UCSD-AML1 (cell line): ENCODE measurements around the gene TESK1.

Experiments used
- DNase-seq: peaks from one replicate; lab custom pipeline; 2025; ENCODE audit not compliant: unreplicated experiment; lab: John Stamatoyannopoulos, UW

Gene TESK1

DNA sequence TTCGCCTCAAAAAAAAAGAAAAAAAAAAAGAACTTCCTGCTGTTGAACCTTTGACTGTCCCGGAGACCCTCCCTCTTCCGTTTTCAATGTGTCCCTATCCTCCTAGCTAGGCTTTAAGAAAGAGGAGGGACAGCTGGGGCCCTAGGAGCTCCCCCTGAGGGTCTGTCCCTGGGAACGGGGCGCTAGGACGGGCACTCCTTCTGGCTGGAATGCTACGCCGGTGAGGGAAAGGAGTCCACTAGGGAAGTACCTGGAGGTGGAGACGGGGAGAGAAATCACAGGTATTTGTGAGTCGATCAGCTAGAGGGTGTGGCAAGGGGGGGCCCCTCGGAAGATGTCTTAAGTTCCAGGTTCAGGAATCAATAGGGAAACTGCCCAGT is 41.1 kb downstream of the TESK1 start:
- peak; percentile 71 for DNase-seq

DNA sequence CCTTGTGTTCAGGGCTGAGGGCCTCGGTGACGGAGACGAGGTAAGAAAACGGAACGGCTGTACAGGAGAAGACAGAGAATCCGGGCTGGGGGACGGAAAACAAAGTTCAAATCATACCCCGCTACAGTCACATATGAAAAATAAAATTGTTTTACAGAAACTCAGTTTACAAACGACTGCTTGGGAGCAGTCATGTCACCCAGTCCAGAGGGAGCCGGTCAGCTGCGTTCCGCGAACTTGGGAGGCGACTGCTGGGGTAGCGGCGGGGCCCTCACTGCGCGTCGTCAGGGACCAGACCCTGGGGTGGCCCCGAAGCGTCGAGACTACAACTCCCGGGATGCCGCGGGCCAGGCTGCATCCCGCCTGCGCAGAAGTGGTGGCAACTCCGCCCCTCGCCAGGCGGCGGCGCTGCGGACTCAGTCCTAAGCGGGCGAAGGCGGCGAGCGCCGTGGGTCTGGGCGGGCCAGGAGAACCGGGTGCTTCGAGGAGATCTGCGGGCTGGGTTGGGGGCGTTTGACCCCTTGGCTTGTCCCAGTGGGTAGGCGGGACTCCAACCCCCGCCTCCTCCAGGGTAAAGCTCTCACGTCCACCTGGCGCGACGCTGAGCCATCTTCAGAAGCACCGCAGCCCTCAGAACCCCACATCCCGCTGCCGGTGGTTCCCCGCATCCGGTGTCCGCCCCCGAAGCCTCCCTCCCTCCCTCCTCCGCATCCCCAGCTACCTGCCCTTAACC is 41.6 kb downstream of the TESK1 start:
- DNase-seq: peak; percentile 94

DNA sequence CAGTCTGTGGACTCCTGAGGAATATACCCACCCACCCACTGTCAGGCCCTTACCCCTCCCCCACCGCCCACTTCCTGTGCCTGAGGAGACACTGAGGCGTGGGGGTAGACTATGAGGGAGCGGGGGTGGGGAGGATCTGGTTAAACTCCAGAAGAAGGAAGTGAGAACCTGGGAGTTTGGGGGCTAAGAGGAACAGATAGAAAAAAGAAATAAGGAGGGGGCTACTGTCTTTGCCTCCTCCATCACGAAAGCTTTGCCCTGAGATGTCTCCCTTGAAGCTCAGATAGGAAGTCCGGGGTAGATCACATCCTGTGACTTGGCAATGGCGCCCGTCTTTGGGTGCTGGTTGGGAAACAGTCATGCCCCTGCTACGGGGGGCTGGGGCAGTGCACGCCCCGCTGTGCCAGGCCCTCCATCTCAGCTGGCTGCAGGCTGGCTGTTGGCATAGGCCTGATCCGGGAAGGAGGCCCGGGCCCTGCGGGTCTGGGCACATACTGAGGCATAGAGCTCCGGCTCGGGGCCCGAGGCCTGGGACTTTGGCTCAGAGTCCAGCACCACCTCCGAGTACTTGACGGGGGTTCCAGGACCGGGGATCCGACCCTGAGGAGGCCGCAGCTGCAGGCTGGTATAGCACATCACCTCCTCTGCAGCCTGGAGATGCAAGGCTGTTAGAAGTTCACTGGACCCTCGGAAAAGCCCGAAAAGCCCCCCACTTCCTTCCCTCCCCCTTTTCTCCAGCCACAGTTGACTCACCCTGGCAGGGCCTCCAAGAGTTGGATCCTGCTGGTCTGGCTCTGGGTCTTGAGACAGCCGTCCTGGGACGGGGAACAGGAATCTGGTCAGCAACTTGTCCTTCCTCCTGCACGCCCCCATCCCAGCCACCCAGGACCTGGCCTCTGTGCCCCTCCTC is 44.6 kb downstream of the TESK1 start:
- DNase-seq: peak; percentile 67

DNA sequence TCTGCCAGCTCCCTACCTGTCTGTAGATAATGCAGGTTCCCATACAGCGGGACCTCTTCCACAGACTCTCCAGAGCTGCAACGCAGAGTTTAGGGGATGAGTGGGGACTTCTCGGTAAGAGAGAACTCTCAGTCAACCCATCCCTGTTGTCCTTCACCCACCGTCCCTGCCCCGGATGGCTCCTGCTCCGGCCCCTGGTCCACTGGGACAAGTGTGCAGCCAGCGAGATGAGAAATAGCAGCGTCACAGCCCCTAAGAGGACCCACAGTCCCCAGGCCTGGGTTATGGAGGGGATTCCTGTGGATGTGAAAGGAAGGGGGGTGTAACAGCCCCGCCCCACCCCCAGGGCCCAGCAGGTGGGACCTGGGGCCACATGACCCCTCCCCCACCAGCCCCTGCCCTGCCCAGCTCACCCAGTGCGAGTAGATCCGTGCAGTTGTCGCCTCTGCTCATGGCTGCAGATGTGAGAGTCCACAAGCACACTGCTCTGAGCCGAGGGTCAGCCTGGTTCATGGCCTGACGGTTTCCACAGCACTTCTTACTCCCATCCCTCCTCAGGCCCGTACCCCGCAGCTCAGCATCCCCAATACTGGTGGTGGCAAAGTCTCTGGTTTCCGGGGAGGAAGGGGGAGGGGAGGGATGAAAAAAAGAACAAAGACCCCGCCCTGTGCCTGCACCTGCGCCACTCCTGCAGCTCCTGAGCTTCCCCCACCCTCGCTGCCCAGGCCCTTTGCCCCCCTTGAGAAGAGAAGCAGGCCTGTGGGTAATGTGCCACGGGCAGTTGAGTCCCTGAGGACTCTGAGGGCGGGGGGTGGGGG is 45.5 kb downstream of the TESK1 start, which contains the start of gene SIT1:
SIT1 (minus strand) TSS at position 591 of the 818 bp plus-strand sequence; CDS start at position 513, 78 bp downstream.
- DNase-seq: no peak

DNA sequence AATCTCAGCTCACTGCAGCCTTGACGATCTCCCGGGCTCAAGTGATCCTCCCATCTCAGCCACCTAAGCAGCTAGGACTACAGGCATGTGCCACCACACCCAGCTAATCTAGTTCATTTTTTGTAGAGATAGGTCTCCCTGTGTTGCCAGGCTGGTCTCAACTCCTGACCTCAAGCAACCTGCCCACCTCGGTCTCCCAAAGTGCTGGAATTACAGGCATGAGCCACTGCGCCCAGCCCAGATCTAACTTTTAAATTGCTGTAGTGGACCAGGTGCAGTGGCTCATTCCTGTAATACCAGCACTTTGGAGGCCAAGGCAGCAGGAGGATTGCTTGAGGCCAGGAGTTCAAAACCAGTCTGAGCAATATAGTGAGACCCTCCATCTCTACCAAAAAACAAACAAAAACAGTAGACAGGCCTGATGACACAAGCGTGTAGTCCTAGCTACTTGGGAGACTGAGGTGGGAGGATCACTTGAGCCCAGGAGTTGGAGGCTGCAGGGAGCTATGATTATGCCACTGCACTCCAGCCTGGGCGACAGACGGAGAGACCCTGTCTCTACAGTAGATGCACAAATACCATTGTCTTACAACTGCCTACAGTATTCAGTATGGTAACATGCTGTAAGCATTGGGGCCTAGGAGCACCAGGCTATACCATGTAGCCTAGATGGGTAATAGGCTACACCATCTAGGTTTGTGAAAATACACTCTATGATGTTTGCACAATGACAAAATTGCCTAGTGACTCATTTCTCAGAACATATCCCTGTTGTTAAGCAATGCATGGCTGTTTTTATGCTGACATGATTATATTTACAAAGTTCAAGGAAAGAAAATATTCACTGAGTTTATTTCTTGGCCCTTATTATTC is 47.1 kb downstream of the TESK1 start:
- DNase-seq: no peak

DNA sequence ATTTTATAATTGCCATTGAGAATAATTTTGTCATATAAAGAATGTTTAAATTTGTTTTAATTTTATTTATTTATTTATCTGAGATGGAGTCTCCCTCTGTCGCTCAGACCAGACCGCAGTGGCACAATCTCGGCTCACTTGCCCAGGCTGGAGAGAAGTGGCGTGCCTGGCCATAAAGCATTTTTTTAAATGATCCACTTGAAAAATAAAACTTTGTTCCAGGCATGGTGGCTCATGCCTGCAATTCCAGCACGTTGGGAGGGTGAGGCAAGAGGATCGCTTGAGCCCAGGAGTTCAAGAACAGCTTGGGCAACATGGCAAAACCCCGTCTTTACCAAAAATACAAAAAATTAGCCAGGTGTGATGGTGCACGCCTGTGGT is 47.8 kb downstream of the TESK1 start:
- DNase-seq: no peak

DNA sequence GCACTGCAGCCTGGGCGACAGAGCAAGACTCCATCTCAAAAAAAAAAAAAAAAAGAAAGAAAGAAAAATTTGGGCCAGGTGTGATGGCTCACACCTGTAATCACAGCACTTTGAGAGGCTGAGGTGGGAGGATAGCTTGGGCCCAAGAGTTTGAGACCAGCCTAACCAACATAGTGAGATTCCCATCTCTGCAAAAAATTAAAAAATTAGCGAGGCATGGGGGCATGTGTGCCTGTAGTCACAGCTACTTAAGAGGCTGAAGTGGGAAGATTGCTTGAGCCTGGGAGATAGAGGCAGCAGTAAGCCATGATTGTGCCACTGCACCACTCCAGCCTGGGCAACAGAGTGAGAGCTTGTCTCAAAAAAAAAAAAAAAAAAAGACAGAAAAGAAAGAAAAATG is 48.5 kb downstream of the TESK1 start:
- no peak for DNase-seq

DNA sequence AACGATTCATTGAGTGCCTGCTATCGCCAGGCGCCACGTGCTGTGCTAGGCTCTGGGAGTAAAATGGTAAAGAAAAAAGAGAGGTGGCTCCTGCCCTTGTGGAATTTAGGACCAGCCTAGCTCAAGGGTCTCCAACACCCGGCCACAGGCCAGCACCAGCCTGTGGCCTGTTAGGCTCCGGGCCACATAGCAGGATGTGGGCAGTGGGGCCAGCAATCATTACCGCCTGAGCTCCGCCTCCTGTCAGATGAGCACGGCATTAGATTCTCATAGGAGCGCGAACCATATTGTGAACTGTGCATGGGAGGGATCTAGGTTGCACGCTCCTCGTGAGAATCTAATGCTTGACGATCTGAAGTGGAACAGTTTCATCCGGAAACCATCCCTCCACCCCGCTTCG is 51.3 kb downstream of the TESK1 start:
- DNase-seq: peak; percentile 63

DNA sequence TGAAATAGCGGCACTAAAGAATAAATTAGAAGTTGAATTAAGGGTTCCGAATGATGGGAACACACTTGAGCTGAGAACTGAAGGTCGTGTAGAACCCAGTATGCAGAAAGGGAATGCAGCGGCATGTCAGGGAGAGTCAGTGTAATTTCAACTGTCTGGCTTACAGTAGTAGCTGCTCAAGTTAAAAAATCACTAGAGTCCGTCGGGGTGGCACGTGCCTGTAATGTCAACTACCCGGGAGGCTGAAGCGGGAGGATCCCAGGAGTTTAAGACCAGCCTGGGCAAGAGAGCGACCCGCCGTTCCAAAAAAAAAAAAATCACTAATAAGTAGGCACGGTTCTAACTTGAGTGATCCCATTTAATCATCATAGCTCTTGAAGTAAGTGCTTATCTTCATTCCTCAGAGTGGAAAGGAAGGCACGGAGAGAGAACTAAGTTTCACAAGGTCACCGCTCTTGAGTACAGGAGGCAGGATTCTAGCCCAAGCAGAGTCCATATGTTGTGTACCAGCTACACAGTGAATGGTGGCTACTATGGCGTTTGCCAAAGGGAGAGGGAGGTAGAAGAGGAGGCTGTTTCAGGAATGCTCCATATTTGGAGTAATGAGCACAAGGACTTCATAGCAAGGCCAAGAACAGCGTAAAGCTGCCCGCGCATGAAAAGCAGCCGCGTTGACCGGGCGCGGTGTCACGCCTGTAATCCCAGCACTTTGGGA is 51.9 kb downstream of the TESK1 start:
- no peak for DNase-seq

DNA sequence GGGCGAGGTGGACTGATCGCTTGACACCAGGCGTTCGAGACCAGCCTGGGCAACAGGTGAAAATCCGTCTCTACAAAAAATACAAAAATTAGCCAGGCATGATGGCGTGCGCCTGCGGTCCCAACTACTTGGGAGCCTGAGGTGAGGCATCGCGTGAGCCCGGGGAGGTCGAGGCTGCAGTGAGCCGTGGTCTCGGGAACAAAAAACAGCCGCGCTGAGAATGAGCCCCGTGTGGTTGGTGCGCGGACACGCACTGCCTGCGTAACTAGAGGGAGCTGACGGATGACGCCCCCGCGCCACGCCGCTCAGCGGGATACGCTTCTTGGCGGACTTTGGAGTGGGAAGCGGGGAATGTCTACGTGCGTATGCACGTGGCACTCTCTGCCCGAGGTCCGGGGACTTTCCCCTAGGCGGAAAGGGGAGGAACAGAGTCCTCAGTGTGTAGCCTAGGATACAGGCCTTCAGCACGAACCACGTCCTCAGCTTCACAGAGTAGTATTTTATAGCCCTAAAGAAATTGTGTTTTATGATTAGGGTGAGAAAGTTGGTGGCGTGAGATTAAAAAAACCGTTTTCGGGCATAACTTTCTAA is 52.6 kb downstream of the TESK1 start, which contains the start of gene RMRP:
RMRP (minus strand) TSS at position 474 of the 591 bp plus-strand sequence.
- peak; percentile 96 for DNase-seq

DNA sequence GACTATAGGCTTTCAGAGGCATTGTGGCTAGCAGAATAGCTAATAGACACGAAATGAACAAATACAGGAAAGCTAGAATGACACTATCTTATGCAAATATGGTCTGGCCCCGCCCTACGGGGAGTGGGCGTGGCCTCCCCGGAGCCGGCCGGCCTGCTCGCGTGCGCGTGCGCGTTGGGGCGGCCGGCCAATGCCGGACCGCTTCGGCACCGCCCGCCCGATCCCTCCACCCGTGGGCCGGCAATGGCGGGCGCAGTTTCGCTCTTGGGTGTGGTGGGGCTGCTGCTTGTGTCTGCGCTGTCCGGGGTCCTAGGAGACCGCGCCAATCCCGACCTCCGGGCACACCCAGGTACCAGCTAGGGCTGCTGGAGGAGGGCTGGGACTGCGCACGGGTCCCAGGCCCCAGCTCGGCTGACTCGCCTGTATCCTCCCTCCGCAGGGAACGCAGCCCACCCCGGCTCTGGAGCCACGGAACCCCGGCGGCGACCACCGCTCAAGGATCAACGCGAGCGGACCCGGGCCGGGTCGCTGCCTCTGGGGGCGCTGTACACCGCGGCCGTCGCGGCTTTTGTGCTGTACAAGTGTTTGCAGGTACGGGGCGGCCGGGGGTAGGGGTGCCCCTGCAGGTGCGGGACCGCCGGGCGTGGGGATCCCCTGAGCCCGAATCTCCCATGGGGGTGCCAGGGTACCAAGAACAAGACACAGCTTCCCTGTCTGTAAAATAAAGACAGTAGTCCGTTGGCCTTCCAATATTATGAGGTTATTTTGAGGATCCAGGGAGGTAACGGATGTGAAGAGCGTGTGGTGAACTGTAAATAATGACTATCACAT is 53.3 kb downstream of the TESK1 start, which contains the start of gene CCDC107:
CCDC107 (plus strand) TSS at position 156 of the 831 bp plus-strand sequence; CDS start at position 244, 88 bp downstream.
- DNase-seq: peak; percentile 91

DNA sequence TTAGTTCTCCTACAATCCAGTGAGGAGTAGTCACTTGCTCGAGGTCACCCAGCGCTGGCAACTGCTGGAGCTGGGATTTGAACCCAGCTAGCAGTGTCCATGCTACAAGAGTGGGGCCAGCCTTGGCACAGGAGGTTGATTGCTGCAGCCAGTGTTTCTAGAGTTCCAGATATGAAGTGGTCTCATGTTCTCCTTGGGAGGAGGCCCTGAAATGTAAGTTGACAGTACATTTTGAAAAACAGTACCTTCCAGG is 53.8 kb downstream of the TESK1 start:
- DNase-seq: peak; percentile 57

DNA sequence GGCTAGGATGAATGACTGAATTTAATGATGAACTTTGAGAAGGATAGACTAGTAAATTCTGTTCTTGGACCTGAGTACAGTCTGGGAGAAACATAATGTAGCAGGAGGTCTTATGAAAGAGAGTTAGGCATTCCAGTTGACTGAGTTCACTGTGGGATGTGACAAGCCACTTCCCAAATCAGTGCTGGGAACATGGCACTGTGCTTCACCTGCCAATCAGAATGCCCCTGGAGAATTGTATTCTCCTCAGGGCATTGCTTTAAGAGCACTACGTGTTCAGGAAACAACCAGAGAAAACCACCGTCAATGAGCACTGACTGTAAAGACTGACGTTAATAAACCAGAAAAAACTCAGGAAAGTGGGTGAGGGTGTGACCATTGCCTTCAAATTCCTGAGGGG is 54.3 kb downstream of the TESK1 start:
- no peak for DNase-seq
